ENCODE measurements around the gene DENND1A. TPM values are rescaled to one million over a fixed set of nuclear protein-coding genes. Genes with fewer than 3 reads are reported as not detected.

The DENND1A gene
- total and polyA plus RNA-seq, 2 of the 13 experiments (the other 11 are each of a cell fraction or from before 2014, with no cell fraction given): 14.8 to 30.1 TPM

DNA sequence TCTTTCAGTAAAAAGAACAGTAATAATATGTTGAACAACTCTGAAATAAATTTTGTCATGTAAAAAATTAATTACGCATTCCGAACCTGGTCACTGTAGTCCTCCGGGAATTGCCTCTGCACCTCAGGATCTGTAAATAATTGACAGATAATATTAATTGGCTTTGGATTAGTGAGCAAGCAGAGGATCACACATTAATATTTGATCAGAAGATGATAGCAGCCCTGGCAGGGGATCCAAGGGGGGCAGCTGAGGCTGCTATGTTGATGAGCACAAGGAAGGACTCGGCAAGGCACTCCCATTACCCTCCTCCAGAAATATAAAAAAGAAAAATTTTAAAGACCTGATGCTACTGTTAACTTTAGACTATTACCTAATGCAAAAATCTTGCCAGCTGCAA lies 137.4 kb downstream of the DENND1A start:
- DNase-seq (ENCODE audit: low spot score) (no peak), FAIRE-seq (no peak), ATAC-seq (no peak)
- 98% methylated on average over 4 of the region's 4 CpGs for WGBS (ENCODE audit: low lambda C conversion rate)
- intact Hi-C loops (cut with micrococcal nuclease; ENCODE audit: unreplicated experiment) (no loop called here), in situ Hi-C loops (cut with HindIII; ENCODE audit: extremely low pct_ligation_motif_present, low pct_unique_long_range_greater_than_20kb) (no loop called here)
- H3K79me2 ChIP-seq (ENCODE audit: insufficient read depth, low read length): peaks cover 10% of the 10 kb centered on the region
- H3K9ac ChIP-seq (ENCODE audit: insufficient read depth, low read depth, low read length): no peak overlapping the region
- TF ChIP-seq MAF1 (CRISPR knock-in tag; IDR thresholded peaks at IDR 0.05; ENCODE audit: borderline replicate concordance) (no peak), ZNF235 (CRISPR knock-in tag; IDR thresholded peaks at IDR 0.05; ENCODE audit: borderline replicate concordance) (no peak), GABPA (IDR thresholded peaks at IDR 0.05; ENCODE audit: low read depth, low read length) (no peak), GABPA (CRISPR knock-in tag; IDR thresholded peaks at IDR 0.05; ENCODE audit: low read depth) (no peak), ZBTB39 (CRISPR knock-in tag; IDR thresholded peaks at IDR 0.05) (no peak)
- TF ChIP-seq, protein P1, sequence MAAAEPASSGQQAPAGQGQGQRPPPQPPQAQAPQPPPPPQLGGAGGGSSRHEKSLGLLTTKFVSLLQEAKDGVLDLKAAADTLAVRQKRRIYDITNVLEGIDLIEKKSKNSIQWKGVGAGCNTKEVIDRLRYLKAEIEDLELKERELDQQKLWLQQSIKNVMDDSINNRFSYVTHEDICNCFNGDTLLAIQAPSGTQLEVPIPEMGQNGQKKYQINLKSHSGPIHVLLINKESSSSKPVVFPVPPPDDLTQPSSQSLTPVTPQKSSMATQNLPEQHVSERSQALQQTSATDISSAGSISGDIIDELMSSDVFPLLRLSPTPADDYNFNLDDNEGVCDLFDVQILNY (CRISPR knock-in tag; conservative IDR thresholded peaks at IDR 0.05): no peak
- H3K27me3 ChIP-seq (ENCODE audit: control insufficient read depth in 1 of 2, insufficient read depth in 2 of 2, low read length in 2 of 2): no peaks in the 10 kb centered on the region
- H3K9me3 ChIP-seq (ENCODE audit: low read length): no peaks in the 10 kb centered on the region
- peaks cover 3% of the 10 kb centered on the region; the same call in 1 of the 2 replicates for H4K20me1 ChIP-seq (ENCODE audit: insufficient read depth, low read length)
- peaks cover 0 to 1% of the 10 kb centered on the region in 2 experiments; a peak in 1 of 5 replicates for H3K36me3 ChIP-seq (replicated peaks in 1 of 2; ENCODE audit: control insufficient read depth in 1 of 2, insufficient read depth in 2 of 2, low read length in 2 of 2)
- H2AFZ ChIP-seq (ENCODE audit: low read length): no peak overlapping the region
- BruUV-seq (replicated peaks): no TSS peak
- ChIA-PET CTCF (ENCODE audit: low intra/inter-chr PET ratio, low total read pairs) (no interaction called here), POLR2A (no interaction called here)
- no peak overlapping the region for H3K4me2 ChIP-seq (ENCODE audit: low read depth, low read length)
- no peaks in the 10 kb centered on the region for H3K4me1 ChIP-seq (ENCODE audit: insufficient read depth, low read length)
- no peak overlapping the region for H3K27ac ChIP-seq (ENCODE audit: extremely low read length, insufficient read depth, low read length)
- H3K4me3 ChIP-seq (replicated peaks in 1 of 3; ENCODE audit: insufficient read depth in 1 of 3, low read depth in 2 of 3, low read length in 3 of 3): no peak overlapping the region
